GM10248 (cell line): ENCODE results near the gene C1orf35.

ENCODE experiments used
- CTCF ChIA-PET: fragments of 300-600 bp; sonication (Branson Sonifier 250); formaldehyde crosslinking; extraction: SDS; loops from one replicate; lab custom pipeline; 2021; ENCODE audit warnings: antibody characterized with exemption; lab: Yijun Ruan, JAX
- POLR2A ChIA-PET: fragments of 350-650 bp; sonication (Branson Sonifier 250); formaldehyde crosslinking; extraction: SDS; loops from one replicate; lab custom pipeline; 2020; ENCODE audit warnings: antibody characterized with exemption; lab: Yijun Ruan, JAX
- DNase-seq: peaks from one replicate; pipeline ENCODE4 v3.0.0; 2012; ENCODE audit errors: extremely low spot score
- TF ChIP-seq, protein P1 (sequence below): IDR thresholded peaks from 2 replicates; pipeline ENCODE4 v1.5.1; 2012; ENCODE audit warnings: mild to moderate bottlenecking, low read depth; ENCODE audit errors: extremely low read depth, missing control alignments, control extremely low read depth

Gene C1orf35

DNA sequence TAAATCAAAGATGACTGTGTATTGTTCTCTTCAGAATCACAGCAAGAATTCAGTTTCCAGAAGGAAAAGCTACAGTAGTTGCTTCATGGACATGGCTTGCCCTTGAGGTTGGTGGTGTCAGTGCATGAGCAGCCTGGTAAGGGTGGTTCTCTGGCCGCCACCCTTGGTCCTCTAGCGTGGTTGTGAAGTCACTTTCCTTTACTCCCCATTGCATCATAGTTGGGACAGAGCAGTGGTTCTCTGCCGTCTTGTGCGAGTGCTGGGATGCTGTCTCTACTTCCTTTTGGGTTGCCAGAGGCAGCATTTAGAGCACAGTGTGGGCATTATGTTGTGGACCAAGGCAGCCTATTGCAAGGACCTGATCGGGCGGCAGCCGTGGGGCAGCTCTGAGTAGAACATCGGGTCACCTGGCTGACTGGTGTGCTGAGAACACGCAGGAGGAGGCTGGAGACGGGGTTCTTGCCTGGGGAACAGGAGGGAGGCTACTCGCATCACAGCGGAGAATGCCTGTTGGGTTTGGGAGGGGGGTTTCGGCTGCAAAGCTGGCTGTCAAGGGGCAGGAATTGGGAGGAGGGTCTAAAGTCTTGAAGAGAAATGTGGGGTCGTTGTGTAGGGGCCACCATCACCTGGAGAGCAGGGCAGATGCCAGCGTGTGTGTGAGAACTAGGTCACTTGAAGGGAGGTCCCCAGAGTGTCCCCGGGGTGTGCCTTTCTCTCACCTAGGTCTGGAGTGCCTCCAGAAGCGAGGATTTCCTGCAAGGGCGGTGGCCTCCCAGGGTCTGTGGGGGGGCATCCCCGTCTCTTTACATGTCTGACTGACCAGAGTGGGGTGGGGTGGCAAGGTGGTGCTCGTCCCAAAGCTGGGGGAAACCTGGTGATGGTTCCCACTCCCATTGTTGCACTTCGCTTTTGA is 14.3 kb downstream of the C1orf35 start:
- DNase-seq: no peak
- ChIA-PET POLR2A (interaction anchor here (0.7 to 1.3 kb wide), 3 partner anchors 13 to 300 kb away, joined by 3 to 4 read pairs (median 3); no protein-coding TSS in a partner anchor), CTCF (interaction anchor here (1.7 kb wide), 1 partner anchor 11 kb away, joined by 4 read pairs; no protein-coding TSS in a partner anchor)
- TF ChIP-seq, protein P1, sequence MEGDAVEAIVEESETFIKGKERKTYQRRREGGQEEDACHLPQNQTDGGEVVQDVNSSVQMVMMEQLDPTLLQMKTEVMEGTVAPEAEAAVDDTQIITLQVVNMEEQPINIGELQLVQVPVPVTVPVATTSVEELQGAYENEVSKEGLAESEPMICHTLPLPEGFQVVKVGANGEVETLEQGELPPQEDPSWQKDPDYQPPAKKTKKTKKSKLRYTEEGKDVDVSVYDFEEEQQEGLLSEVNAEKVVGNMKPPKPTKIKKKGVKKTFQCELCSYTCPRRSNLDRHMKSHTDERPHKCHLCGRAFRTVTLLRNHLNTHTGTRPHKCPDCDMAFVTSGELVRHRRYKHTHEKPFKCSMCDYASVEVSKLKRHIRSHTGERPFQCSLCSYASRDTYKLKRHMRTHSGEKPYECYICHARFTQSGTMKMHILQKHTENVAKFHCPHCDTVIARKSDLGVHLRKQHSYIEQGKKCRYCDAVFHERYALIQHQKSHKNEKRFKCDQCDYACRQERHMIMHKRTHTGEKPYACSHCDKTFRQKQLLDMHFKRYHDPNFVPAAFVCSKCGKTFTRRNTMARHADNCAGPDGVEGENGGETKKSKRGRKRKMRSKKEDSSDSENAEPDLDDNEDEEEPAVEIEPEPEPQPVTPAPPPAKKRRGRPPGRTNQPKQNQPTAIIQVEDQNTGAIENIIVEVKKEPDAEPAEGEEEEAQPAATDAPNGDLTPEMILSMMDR: no peak

DNA sequence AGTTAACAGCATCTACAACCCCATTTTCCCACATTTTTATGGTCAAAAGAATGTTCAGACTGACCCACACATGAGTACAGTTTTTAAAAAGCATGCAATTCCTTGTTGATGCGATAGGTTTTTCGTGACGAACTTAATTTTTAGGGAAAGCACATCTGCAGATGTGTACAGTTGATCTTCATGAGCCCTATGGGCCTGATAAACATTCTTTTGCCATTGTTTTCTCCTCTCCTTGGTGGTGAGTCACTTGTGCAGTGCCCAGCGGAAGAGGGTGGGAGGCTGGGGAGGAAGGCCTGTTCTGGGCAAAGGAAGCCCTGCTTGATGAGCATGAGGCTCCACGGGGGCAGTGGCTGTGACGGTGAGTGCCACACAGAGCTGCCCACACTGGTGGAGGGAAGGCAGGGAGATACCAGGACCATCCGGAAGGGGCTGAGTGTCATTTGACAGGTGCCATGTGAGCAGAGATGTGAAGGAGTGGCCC is 15.3 kb downstream of the C1orf35 start:
- CTCF ChIA-PET: interaction anchor here (0.7 to 1.7 kb wide), 3 partner anchors 10 to 77 kb away, joined by 3 to 4 read pairs (median 3); partner anchors contain the start of gene IBA57
- POLR2A ChIA-PET: no interaction called here
- no peak for DNase-seq

DNA sequence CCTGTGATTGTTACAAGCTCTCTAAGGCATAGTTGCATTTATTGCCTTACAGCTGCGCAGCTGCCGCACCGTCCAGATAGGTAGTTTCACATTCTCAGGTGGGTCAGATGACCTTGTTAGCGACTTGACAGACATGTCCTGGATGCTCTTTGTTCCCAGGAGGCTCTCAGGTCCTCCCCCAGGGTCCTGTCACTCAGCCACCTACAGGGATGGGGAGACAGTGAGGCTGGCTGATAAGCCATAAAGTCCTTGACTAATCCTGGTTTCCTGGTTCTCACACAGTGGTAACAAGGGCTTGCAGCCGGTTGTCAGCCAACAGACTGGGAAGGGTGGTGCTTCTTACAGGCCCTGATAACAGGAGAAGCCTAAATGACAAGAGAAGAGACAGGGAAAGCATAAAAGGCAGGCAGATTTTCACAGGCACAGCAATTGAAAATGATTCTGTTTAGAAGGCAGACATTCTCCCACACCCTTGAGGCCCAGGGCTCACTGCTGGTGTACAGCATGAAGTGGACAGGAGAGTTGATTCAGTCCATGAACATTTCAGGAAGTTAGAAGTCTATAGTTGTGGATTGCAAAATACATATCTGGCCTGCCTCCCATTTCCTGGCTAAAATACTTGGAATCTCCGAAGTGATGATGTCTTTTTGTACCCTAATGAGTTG is 17.7 kb downstream of the C1orf35 start:
- ChIA-PET POLR2A (interaction anchor here (0.5 kb wide), 1 partner anchor 1359 kb away, joined by 9 read pairs; no protein-coding TSS in a partner anchor), CTCF (interaction anchor here (1.3 to 1.6 kb wide), 2 partner anchors 14 to 80 kb away, joined by 4 to 10 read pairs; partner anchors contain the start of gene IBA57)
- no peak for DNase-seq
- TF ChIP-seq, protein P1: no peak

More for the DNA sequence above, 15.3 kb downstream of the C1orf35 start:
- TF ChIP-seq, protein P1: no peak

DNA sequence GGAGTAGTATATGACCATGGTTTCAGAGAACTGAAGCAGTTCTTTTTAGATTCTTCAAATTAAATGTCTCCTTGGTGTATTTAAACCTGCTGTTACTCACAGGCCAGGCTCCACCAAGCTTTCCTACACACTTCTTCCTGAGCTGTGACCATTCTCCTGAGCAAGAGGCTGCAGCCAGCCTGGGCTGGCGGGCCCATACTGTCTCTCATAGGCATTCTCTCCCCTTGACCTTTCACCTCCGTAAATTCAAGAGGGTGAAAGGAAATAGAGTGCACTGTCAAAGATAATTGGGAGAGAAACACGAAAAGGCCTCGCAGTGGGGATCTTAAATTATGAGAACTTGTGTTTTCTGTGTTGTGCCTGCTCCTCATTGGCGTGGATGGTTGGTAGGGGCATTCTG is 18.3 kb downstream of the C1orf35 start:
- POLR2A ChIA-PET: interaction anchor here (0.5 to 1.1 kb wide), 2 partner anchors 17 to 1359 kb away, joined by 3 to 9 read pairs; no protein-coding TSS in a partner anchor
- CTCF ChIA-PET: interaction anchor here (1.3 to 1.6 kb wide), 2 partner anchors 14 to 81 kb away, joined by 4 to 10 read pairs; partner anchors contain the start of gene IBA57
- DNase-seq: no peak
- TF ChIP-seq, protein P1: no peak

DNA sequence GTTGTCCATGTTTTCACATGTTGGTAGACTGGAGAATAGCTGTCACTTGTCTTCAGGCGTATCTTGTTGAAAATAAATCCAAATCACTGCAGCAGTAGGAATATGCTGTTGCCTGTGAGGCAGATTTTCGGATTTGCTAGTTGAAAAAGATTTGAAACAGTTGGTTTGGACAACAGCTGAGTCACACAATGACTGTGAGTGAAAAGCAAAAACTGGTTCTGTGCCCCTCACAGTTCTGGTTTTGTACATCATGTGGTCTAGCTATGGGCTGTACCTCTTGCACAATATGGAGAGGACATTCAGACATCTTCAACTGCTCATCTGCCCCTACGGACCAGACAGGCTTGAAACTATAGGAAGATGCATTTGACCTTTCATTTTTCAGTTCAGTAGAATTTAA is 18.8 kb downstream of the C1orf35 start:
- TF ChIP-seq, protein P1: no peak
- POLR2A ChIA-PET: interaction anchor here (1.1 kb wide), 1 partner anchor 18 kb away, joined by 3 read pairs; no protein-coding TSS in a partner anchor
- no peak for DNase-seq
- CTCF ChIA-PET: interaction anchor here (1.3 to 1.6 kb wide), 2 partner anchors 15 to 81 kb away, joined by 4 to 10 read pairs; partner anchors contain the start of gene IBA57
